ENCODE data around the gene ZNF846.
"Not testable (repeated sequence)": the region's sequence is repeated elsewhere in the genome, so short reads cannot be mapped to it uniquely, and the experiment has no call there.

ZNF846 gene

DNA sequence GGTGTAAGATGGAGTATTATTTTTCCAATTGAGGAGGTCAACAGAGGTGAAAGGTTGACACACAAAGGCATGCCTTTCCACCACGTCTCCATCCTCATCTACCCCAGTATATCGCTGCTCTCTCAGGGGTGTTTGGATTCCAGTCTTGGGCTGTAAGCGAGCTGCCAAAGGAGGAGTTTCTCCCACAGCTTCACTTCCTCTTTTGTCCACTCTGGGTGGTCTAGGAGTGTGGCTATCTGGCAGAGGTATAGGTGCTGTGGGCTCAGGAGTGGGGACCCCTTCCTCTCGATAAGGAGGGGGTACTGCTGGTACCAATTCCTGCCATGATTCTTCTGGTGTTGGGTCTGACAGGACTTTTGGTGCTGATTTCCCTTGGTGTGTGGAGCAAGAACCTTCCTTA, 39.4 kb downstream of the ZNF846 start:
- DNase-seq (ENCODE audit: low spot score), result no peak
- TF ChIP-seq, protein P1, sequence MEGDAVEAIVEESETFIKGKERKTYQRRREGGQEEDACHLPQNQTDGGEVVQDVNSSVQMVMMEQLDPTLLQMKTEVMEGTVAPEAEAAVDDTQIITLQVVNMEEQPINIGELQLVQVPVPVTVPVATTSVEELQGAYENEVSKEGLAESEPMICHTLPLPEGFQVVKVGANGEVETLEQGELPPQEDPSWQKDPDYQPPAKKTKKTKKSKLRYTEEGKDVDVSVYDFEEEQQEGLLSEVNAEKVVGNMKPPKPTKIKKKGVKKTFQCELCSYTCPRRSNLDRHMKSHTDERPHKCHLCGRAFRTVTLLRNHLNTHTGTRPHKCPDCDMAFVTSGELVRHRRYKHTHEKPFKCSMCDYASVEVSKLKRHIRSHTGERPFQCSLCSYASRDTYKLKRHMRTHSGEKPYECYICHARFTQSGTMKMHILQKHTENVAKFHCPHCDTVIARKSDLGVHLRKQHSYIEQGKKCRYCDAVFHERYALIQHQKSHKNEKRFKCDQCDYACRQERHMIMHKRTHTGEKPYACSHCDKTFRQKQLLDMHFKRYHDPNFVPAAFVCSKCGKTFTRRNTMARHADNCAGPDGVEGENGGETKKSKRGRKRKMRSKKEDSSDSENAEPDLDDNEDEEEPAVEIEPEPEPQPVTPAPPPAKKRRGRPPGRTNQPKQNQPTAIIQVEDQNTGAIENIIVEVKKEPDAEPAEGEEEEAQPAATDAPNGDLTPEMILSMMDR (conservative IDR thresholded peaks at IDR 0.05; ENCODE audit: low read depth), result no peak
- no peak overlapping the region for H3K27ac ChIP-seq
- ChIA-PET POLR2A (ENCODE audit: low non-redundant PET) (no interaction called here), CTCF (no interaction called here)

DNA sequence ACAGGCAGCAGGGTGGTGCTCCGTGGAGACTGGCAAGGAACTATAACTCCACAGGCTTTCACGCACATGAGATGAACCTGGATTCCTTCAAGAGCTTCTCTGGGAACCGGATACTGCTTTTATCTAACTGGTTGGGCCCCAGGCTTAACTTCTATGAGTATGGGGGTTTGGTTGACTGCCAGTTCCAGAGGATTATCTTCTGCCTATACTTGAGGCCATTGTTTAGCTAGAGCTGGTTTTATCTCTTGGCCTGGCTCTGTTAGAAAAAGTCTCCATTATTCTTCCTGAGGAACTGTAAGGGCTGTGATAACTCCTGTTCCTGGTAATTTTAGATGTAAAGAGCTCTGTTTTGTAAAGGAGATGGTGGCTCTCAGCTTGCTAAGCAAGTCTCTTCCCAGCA, 40.9 kb downstream of the ZNF846 start:
- POLR2A ChIA-PET (ENCODE audit: low non-redundant PET), result no interaction called here
- CTCF ChIA-PET, result no interaction called here
- no peak overlapping the region for H3K27ac ChIP-seq
- TF ChIP-seq, protein P1 (conservative IDR thresholded peaks at IDR 0.05; ENCODE audit: low read depth), result no peak
- DNase-seq (ENCODE audit: low spot score), result no peak

DNA sequence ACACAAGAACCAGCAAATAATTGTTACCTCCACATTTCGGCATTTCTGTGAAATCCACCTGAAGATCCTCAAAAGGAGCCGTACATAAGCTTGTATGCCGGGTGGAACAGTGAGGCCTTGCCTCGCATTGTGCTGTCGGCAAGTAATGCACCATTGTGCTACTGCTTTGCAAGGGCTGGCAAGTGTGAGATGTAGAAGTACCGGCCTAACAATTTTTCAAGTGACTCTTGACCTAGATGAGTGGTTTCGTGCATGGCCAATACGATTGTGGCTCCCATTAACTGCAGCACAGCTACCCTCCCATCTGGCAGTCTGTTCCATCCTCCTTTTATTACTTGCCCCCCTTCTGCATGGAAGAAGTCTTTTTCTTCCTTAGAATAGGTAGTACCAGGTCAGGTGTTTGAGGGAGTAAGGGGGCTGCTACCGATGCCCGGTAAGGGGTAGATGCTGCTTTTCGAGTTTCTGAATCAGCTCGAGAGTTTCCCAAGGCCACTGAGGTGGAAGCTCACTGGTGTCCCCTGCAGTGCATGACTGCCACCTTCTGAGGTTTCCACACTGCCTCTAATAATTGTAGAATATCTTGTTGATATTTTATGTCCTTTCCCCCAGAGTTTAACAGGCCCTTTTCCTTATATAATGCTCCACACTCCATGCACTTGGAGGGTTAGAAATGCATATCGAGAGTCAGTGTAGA, 42.9 kb downstream of the ZNF846 start:
- POLR2A ChIA-PET (ENCODE audit: low non-redundant PET); DNase-seq (ENCODE audit: low spot score); CTCF ChIA-PET; H3K27ac ChIP-seq: not testable (repeated sequence)

DNA sequence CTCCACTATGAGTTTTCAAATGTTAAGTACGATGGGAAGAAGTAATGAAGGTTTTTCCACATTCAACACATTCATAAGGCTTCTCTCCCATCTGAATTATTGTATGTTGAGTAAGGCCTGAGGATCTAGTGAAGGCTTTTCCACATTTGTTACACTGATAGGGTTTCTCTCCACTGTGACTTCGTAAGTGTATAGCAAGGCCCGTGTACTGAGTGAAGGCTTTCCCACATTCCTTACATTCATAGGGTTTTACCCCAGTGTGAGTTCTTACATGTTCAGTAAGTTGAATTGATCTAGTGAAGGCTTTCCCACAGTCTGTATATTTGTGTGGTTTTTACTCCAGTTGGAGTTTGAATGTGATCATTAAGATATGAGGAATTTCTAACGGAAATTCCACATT, 44.4 kb downstream of the ZNF846 start:
- ChIA-PET CTCF (no interaction called here), POLR2A (ENCODE audit: low non-redundant PET) (no interaction called here)
- DNase-seq (ENCODE audit: low spot score), result no peak
- TF ChIP-seq, protein P1 (conservative IDR thresholded peaks at IDR 0.05; ENCODE audit: low read depth), result no peak
- H3K27ac ChIP-seq, result no peak overlapping the region

DNA sequence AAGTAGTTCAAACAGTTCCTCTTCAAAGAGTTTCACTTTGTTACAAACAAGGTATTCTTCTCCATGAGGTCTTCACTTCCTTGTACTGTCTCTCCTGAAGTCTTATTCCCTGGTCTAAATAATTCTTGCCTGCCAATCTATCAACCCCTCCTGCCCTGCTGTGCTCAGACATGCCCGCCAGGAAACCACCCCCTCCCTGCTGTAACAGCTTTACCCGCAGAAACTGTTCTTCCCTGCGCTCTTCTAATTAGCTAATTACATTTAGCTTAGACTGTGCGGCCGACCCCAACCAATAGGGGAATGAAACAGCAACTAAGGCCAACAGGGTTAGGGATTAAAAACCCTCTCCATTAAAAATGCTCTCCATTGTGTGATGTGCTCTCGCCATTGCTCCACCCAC, 46.7 kb downstream of the ZNF846 start:
- TF ChIP-seq, protein P1 (conservative IDR thresholded peaks at IDR 0.05; ENCODE audit: low read depth), result no peak
- POLR2A ChIA-PET (ENCODE audit: low non-redundant PET), result no interaction called here
- no peak overlapping the region for H3K27ac ChIP-seq
- CTCF ChIA-PET, result no interaction called here
- peak; percentile 44 for DNase-seq (ENCODE audit: low spot score)

DNA sequence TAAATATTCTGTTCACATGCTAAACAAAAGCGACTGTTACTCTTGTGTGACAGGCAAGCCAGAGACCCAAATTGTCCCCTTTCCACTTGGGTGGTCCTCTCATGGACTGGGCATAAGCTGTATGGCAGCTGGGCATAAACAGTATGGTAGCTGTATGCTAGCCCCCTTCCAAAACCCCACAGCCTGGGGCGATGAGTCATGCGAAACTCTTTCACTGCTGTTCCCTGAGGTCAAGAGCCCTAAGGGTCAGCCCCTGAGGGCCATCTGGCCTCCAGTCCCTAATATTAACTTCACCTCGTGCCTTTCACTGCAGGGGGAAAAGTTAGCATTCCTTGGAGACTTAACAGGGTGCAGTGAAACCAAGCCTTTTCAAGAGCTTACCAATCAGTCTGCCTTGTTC, 48.0 kb downstream of the ZNF846 start:
- ChIA-PET POLR2A (ENCODE audit: low non-redundant PET) (no interaction called here), CTCF (no interaction called here)
- DNase-seq (ENCODE audit: low spot score), result no peak
- H3K27ac ChIP-seq, result no peak overlapping the region
- TF ChIP-seq, protein P1 (conservative IDR thresholded peaks at IDR 0.05; ENCODE audit: low read depth), result no peak

DNA sequence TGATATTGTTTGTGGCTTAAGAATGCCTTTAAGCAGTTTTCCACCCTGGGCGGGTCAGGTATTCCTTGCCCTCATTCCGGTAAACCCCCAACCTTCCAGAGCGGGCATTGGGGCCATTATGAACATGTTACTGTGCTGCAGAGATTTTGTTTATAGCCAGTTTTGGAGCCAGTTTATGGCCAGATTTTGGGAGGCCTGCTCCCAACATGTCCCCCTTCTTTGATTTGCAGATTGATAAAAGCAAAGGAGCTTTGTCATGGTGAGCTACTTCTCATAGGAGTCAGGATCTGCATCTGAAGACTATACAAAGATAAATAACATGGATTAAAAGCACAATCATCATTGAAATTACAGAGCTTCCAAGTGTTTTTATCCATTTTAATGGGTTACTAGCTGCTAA, 56.7 kb downstream of the ZNF846 start:
- no peak for DNase-seq (ENCODE audit: low spot score)
- no peak overlapping the region for H3K27ac ChIP-seq
- ChIA-PET POLR2A (ENCODE audit: low non-redundant PET) (no interaction called here), CTCF (interaction anchor here (0.6 kb wide), 1 partner anchor 70 kb away, joined by 5 read pairs; no protein-coding TSS in a partner anchor)
- TF ChIP-seq, protein P1 (conservative IDR thresholded peaks at IDR 0.05; ENCODE audit: low read depth), result no peak
